ENCODE results near the gene AMOTL1.
A peak's percentile ranks its signal among the peaks of the same experiment; 100 is the strongest.

The AMOTL1 gene

GRCh38 chr11:94732617-94733281 is 35.4 kb upstream of the AMOTL1 start:
- TF ChIP-seq FOXK2 (IDR thresholded peaks at IDR 0.05) (no peak), SUZ12 (IDR thresholded peaks at IDR 0.05) (no peak), HDGF (IDR thresholded peaks at IDR 0.05; ENCODE audit: borderline replicate concordance) (no peak), FOXA1 (IDR thresholded peaks at IDR 0.05) (no peak), SP1 (IDR thresholded peaks at IDR 0.05) (no peak), TARDBP (IDR thresholded peaks at IDR 0.05) (no peak), NFRKB (IDR thresholded peaks at IDR 0.05) (no peak), CTBP1 (IDR thresholded peaks at IDR 0.05; ENCODE audit: borderline replicate concordance) (no peak), ZNF384 (IDR thresholded peaks at IDR 0.05) (no peak), ELF4 (IDR thresholded peaks at IDR 0.05) (no peak), FOXM1 (IDR thresholded peaks at IDR 0.05; ENCODE audit: borderline replicate concordance) (no peak), BHLHE40 (IDR thresholded peaks at IDR 0.05; ENCODE audit: borderline replicate concordance) (no peak), PKNOX1 (IDR thresholded peaks at IDR 0.05) (no peak), ARNT (IDR thresholded peaks at IDR 0.05) (no peak), LEF1 (IDR thresholded peaks at IDR 0.05; ENCODE audit: borderline replicate concordance) (no peak), L3MBTL2 (conservative IDR thresholded peaks at IDR 0.05) (no peak)
- POLR2A ChIA-PET = no interaction called here
- CTCF ChIA-PET = interaction anchor here (0.6 to 1.0 kb wide), 2 partner anchors 13 to 25 kb away, joined by 3 read pairs; no protein-coding TSS in a partner anchor
- no peak for DNase-seq (ENCODE audit: extremely low spot score)

- ChIA-PET POLR2A (no interaction called here), CTCF (interaction anchor here (1.3 to 1.5 kb wide), 2 partner anchors 98 to 112 kb away, joined by 4 read pairs; no protein-coding TSS in a partner anchor)
- TF ChIP-seq HDGF (IDR thresholded peaks at IDR 0.05; ENCODE audit: borderline replicate concordance) (no peak), SUZ12 (IDR thresholded peaks at IDR 0.05) (no peak), ARNT (IDR thresholded peaks at IDR 0.05) (no peak), FOXM1 (IDR thresholded peaks at IDR 0.05; ENCODE audit: borderline replicate concordance) (no peak), LEF1 (IDR thresholded peaks at IDR 0.05; ENCODE audit: borderline replicate concordance) (no peak), FOXA1 (IDR thresholded peaks at IDR 0.05) (no peak), ELF4 (IDR thresholded peaks at IDR 0.05) (no peak), CTBP1 (IDR thresholded peaks at IDR 0.05; ENCODE audit: borderline replicate concordance) (no peak), FOXK2 (IDR thresholded peaks at IDR 0.05) (no peak), L3MBTL2 (conservative IDR thresholded peaks at IDR 0.05) (no peak), BHLHE40 (IDR thresholded peaks at IDR 0.05; ENCODE audit: borderline replicate concordance) (no peak)
- DNase-seq (ENCODE audit: extremely low spot score) = no peak
Observed at GRCh38 chr11:94734563-94735275, 33.4 kb upstream of the AMOTL1 start.

- ChIA-PET CTCF (interaction anchor here (1.3 to 1.5 kb wide), 2 partner anchors 99 to 113 kb away, joined by 4 read pairs; no protein-coding TSS in a partner anchor), POLR2A (no interaction called here)
- no peak for DNase-seq (ENCODE audit: extremely low spot score)
- TF ChIP-seq FOXA1 (IDR thresholded peaks at IDR 0.05) (no peak), LEF1 (IDR thresholded peaks at IDR 0.05; ENCODE audit: borderline replicate concordance) (no peak), ARNT (IDR thresholded peaks at IDR 0.05) (no peak), SP1 (IDR thresholded peaks at IDR 0.05) (no peak), HDGF (IDR thresholded peaks at IDR 0.05; ENCODE audit: borderline replicate concordance) (no peak), ELF4 (IDR thresholded peaks at IDR 0.05) (no peak), SUZ12 (IDR thresholded peaks at IDR 0.05) (no peak), ZNF384 (IDR thresholded peaks at IDR 0.05) (no peak), PKNOX1 (IDR thresholded peaks at IDR 0.05) (no peak), FOXK2 (IDR thresholded peaks at IDR 0.05) (no peak), FOXM1 (IDR thresholded peaks at IDR 0.05; ENCODE audit: borderline replicate concordance) (no peak), BHLHE40 (IDR thresholded peaks at IDR 0.05; ENCODE audit: borderline replicate concordance) (no peak), CTBP1 (IDR thresholded peaks at IDR 0.05; ENCODE audit: borderline replicate concordance) (no peak), TARDBP (IDR thresholded peaks at IDR 0.05) (no peak), NFRKB (IDR thresholded peaks at IDR 0.05) (no peak)
Observed at GRCh38 chr11:94735907-94736306, 32.2 kb upstream of the AMOTL1 start.

GRCh38 chr11:94737171-94737611 is 31.0 kb upstream of the AMOTL1 start:
- no peak for DNase-seq (ENCODE audit: extremely low spot score)
- POLR2A ChIA-PET = no interaction called here
- CTCF ChIA-PET = no interaction called here
- TF ChIP-seq ARNT (IDR thresholded peaks at IDR 0.05) (no peak), PKNOX1 (IDR thresholded peaks at IDR 0.05) (0 out of 2 replicates have a peak, but pooled peaks have one; percentile 15)

- DNase-seq (ENCODE audit: extremely low spot score) = no peak
- POLR2A ChIA-PET = no interaction called here
- TF ChIP-seq NFRKB (IDR thresholded peaks at IDR 0.05) (no peak), L3MBTL2 (conservative IDR thresholded peaks at IDR 0.05) (no peak)
- CTCF ChIA-PET = no interaction called here
Observed at GRCh38 chr11:94738746-94739145, 29.4 kb upstream of the AMOTL1 start.

- DNase-seq (ENCODE audit: extremely low spot score) = no peak
- CTCF ChIA-PET = no interaction called here
- POLR2A ChIA-PET = interaction anchor here (2.9 kb wide), 1 partner anchor 33 kb away, joined by 9 read pairs; no protein-coding TSS in a partner anchor
- TF ChIP-seq CTBP1 (IDR thresholded peaks at IDR 0.05; ENCODE audit: borderline replicate concordance) (no peak), FOXK2 (IDR thresholded peaks at IDR 0.05) (no peak), BHLHE40 (IDR thresholded peaks at IDR 0.05; ENCODE audit: borderline replicate concordance) (no peak), ARNT (IDR thresholded peaks at IDR 0.05) (no peak), ZNF384 (IDR thresholded peaks at IDR 0.05) (no peak), PKNOX1 (IDR thresholded peaks at IDR 0.05) (no peak), HDGF (IDR thresholded peaks at IDR 0.05; ENCODE audit: borderline replicate concordance) (no peak), LEF1 (IDR thresholded peaks at IDR 0.05; ENCODE audit: borderline replicate concordance) (no peak)
Observed at GRCh38 chr11:94739331-94739730, 28.8 kb upstream of the AMOTL1 start.
